Stomach (tissue), 9 donors: ENCODE results near the gene MSMP. TPM values are rescaled to one million over a fixed set of nuclear protein-coding genes. Genes with fewer than 3 reads are reported as not detected.
A peak's percentile ranks its signal among the peaks of the same experiment; 100 is the strongest.

Source experiments
- DNase-seq, 2 donors: peaks; one replicate each; pipeline versions ENCODE4 v3.0.0 to v3.0.0-alpha.2; 2013 to 2019
- H3K27ac ChIP-seq, 5 donors: fragments of 200-600 bp in 4 of 5; sonication (generic) in 4 of 5; one replicate each; pipeline ENCODE4 v1.5.1; 2013 to 2019; ENCODE audit warnings: mild to moderate bottlenecking in 1 of 5, moderate library complexity in 1 of 5
- H3K27me3 ChIP-seq, 3 donors: fragments of 200-600 bp; sonication (generic); one replicate each; pipeline ENCODE4 v1.5.1; 2017 to 2019; ENCODE audit warnings: mixed run types in 1 of 3
- H3K36me3 ChIP-seq, 4 donors: fragments of 200-600 bp; sonication (generic); 1 replicate in 3 of 4; 2 replicates in 1 of 4; pipeline ENCODE4 v1.5.1; 2016 to 2019
- H3K4me1 ChIP-seq, 4 donors: fragments of 200-600 bp; sonication (generic); one replicate each; pipeline ENCODE4 v1.5.1; 2016 to 2019
- H3K4me3 ChIP-seq, 4 donors: fragments of 200-600 bp; sonication (generic) in 3 of 4; one replicate each; pipeline ENCODE4 v1.5.1; 2016 to 2019; ENCODE audit warnings: mild to moderate bottlenecking in 1 of 4
- H3K9me3 ChIP-seq, 4 donors: fragments of 200-600 bp; sonication (generic); one replicate each; pipeline ENCODE4 v1.5.1; 2016 to 2019
- EP300 ChIP-seq: sonication (generic); formaldehyde crosslinking; IDR thresholded peaks from one replicate; pipeline ENCODE4 v1.6.1; 2017; ENCODE audit warnings: antibody characterized with exemption
- POLR2A ChIP-seq, 4 donors: fragments of 450-650 bp; IDR thresholded peaks; one replicate each; pipeline ENCODE4 v1.6.1; 2016; ENCODE audit warnings: antibody characterized with exemption in 4 of 4, control low read depth in 2 of 4, mild to moderate bottlenecking in 1 of 4, moderate library complexity in 1 of 4
- POLR2AphosphoS5 ChIP-seq, 3 donors: sonication (generic); formaldehyde crosslinking; IDR thresholded peaks; one replicate each; pipeline ENCODE4 v1.6.1; 2016; ENCODE audit warnings: antibody characterized with exemption in 3 of 3
- WGBS, 5 donors: extraction: QIAGEN DNeasy Blood & Tissue Kit in 3 of 5; methylation state at CpG; one replicate each; pipeline versions ENCODE4 v1.1.5 to v1.1.7; 2013 to 2018; 5-methylcytosine and 5-hydroxymethylcytosine counted together
- intact Hi-C: fragments of 100-400 bp; cut with DNase I; formaldehyde crosslinking; loops from one replicate; pipeline ENCODE4 v1.15.1; 2023; ENCODE audit warnings: low total_unique reads
- polyA plus RNA-seq, 3 donors: library from polyadenylated mRNA; stranded (reverse); fragments of 200-250 nt; gene quantifications; one replicate each; pipeline ENCODE4 v1.2.3, GENCODE V29; 2013
- total RNA-seq, 5 donors: library from RNA; depleted of rRNA; stranded (reverse); fragments of >200 nt; gene quantifications; one replicate each; pipeline versions ENCODE4 v1.1.0 to v1.2.3, GENCODE V29; 2014 to 2016
- TF ChIP-seq, protein P1 (sequence below), 7 experiments: fragments of 450-650 bp in 4 of 7; fragments of 200-600 bp in 3 of 7; sonication (generic) in 3 of 7; IDR thresholded peaks; one replicate each; pipeline ENCODE4 v1.5.1; 2016 to 2019; ENCODE audit warnings: antibody characterized with exemption in 7 of 7, control low read depth in 2 of 7, mild to moderate bottlenecking in 1 of 7
- donor health status: healthy with polysubstance abuse.
- donor health status: Bipolar disorder and iron deficiency.
- donor health status: healthy.

Gene MSMP
- total and polyA plus RNA-seq, 8 donors = 0.35 TPM; not detected in 7

DNA sequence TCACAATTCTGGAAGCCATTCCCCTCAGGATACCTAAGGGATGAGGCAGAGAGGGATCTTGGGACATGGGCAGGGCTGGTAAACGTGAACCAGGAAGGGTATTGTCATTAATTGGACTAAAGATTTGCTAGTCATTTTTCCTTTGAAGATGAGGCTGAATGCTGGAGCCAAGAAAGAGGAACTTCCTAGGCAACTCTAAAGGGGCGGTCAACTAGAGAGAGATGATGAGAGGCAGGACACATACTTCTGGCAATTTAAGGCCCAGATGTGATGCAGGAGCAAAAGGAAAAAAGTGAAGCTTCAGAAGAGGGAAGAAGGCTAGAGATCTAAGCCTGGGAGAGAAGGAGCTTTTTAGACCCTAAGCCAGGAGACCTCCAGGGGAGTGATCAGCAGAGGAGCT lies 10.6 kb downstream of the MSMP start:
- intact Hi-C loops = no loop called here
- no peak for TF ChIP-seq POLR2AphosphoS5 (IDR thresholded peaks at IDR 0.05)
- TF ChIP-seq EP300 = no peak
- TF ChIP-seq, protein P1, sequence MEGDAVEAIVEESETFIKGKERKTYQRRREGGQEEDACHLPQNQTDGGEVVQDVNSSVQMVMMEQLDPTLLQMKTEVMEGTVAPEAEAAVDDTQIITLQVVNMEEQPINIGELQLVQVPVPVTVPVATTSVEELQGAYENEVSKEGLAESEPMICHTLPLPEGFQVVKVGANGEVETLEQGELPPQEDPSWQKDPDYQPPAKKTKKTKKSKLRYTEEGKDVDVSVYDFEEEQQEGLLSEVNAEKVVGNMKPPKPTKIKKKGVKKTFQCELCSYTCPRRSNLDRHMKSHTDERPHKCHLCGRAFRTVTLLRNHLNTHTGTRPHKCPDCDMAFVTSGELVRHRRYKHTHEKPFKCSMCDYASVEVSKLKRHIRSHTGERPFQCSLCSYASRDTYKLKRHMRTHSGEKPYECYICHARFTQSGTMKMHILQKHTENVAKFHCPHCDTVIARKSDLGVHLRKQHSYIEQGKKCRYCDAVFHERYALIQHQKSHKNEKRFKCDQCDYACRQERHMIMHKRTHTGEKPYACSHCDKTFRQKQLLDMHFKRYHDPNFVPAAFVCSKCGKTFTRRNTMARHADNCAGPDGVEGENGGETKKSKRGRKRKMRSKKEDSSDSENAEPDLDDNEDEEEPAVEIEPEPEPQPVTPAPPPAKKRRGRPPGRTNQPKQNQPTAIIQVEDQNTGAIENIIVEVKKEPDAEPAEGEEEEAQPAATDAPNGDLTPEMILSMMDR (IDR thresholded peaks at IDR 0.05) = no peak
- DNase-seq = no peak
- no peaks in the 10 kb centered on the region for H3K27me3 ChIP-seq
- H3K4me3 ChIP-seq = no peak overlapping the region
- peaks cover 60 to 67% (median 65%) of the 10 kb centered on the region in 4 donors for H3K36me3 ChIP-seq
- H3K27ac ChIP-seq = no peak overlapping the region
- peaks cover 28 to 56% (median 44%) of the 10 kb centered on the region in 4 donors for H3K4me1 ChIP-seq
- no peaks in the 10 kb centered on the region for H3K9me3 ChIP-seq
- WGBS, 5 donors = 60 to 67% (median 65%) methylated on average over 2 of the region's 2 CpGs

DNA sequence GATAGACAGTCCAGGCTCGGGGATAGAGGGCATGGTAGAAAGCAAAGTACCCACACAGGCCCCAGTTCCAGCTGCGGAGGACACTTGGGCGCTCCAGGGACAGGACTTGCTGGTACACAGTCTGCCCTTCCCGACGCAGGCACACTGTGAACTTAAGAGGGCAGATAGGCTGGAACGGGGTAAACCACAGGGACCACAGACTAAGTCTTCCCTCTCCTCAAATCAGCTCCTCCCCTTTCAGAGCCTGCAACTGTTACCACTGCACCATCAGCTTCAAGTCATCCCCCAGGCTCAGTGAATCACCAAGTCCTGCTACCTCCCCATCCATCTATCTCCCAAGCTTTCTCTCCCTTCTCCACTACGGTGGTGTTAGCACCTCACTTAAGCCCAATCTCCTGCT lies 12.3 kb downstream of the MSMP start:
- H3K4me3 ChIP-seq = no peak overlapping the region
- H3K4me1 ChIP-seq = peaks cover 17 to 42% (median 27%) of the 10 kb centered on the region in 4 donors
- H3K27me3 ChIP-seq = no peaks in the 10 kb centered on the region
- TF ChIP-seq POLR2AphosphoS5 (IDR thresholded peaks at IDR 0.05) (no peak), POLR2A (IDR thresholded peaks at IDR 0.05) (no peak)
- TF ChIP-seq, protein P1 (IDR thresholded peaks at IDR 0.05) = no peak
- intact Hi-C loops = no loop called here
- no peak for DNase-seq
- H3K36me3 ChIP-seq = peaks cover 77 to 84% (median 82%) of the 10 kb centered on the region in 4 donors
- no peak overlapping the region for H3K27ac ChIP-seq
- 74 to 83% (median 80%) methylated on average over 6 to 7 of the region's 7 CpGs for WGBS, 5 donors
- H3K9me3 ChIP-seq = no peaks in the 10 kb centered on the region

DNA sequence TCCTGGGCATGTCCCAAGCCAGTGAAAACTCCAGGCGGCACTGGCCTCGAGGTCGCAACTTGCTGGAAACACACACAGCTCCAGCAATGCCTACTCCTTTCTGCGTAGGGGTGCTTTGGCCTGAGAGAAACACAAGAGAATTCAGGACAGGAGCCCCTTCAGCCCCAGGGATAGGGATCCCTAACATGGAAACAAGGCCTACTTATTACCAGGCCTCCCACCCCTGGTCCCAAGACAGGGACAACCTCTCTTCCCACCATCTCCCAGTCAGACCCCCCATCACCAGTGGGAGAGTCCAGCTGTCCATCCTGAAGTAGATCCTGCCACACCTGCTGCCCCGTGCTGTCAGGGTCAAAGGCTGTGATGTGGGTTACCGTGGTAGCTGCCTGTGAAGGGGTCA lies 13.8 kb downstream of the MSMP start:
- intact Hi-C loops = no loop called here
- 80 to 91% (median 89%) methylated on average over 2 to 6 of the region's 6 CpGs for WGBS, 5 donors
- Histone ChIP-seq H3K36me3 (peaks cover 86 to 99% (median 97%) of the 10 kb centered on the region in 4 donors), H3K27me3 (no peaks in the 10 kb centered on the region), H3K27ac (peak overlapping the region in 2 of 5 donors; percentile 14 to 27), H3K4me1 (peaks cover 2 to 42% (median 15%) of the 10 kb centered on the region in 4 donors), H3K4me3 (no peak overlapping the region), H3K9me3 (no peaks in the 10 kb centered on the region)
- DNase-seq = no peak
- no peak for TF ChIP-seq EP300
- no peak for TF ChIP-seq POLR2AphosphoS5 (IDR thresholded peaks at IDR 0.05)
- no peak for TF ChIP-seq POLR2A (IDR thresholded peaks at IDR 0.05)
- TF ChIP-seq, protein P1 (IDR thresholded peaks at IDR 0.05) = no peak

GRCh38 chr9:35738924-35739323 lies 15.2 kb downstream of the MSMP start:
- WGBS, 5 donors = 74 to 92% (median 84%) methylated on average over 7 of the region's 7 CpGs
- intact Hi-C loops = no loop called here

More at GRCh38 chr9:35738924-35739323, 15.2 kb downstream of the MSMP start:
- H3K27me3 ChIP-seq = no peaks in the 10 kb centered on the region
- no peak for TF ChIP-seq POLR2A (IDR thresholded peaks at IDR 0.05)
- TF ChIP-seq, protein P1 (IDR thresholded peaks at IDR 0.05) = no peak
- no peak for TF ChIP-seq POLR2AphosphoS5 (IDR thresholded peaks at IDR 0.05)
- no peak for TF ChIP-seq EP300
- peaks cover 4 to 42% (median 15%) of the 10 kb centered on the region in 4 donors for H3K4me1 ChIP-seq
- no peak overlapping the region for H3K4me3 ChIP-seq
- no peak for DNase-seq
- peaks cover 84 to 100% (median 99%) of the 10 kb centered on the region in 4 donors for H3K36me3 ChIP-seq
- no peaks in the 10 kb centered on the region for H3K9me3 ChIP-seq
- H3K27ac ChIP-seq = no peak overlapping the region
